Keratinocyte (primary cell): ENCODE results near the gene KLK4. TPM values are rescaled to one million over a fixed set of nuclear protein-coding genes. Genes with fewer than 3 reads are reported as not detected.
A peak's percentile ranks its signal among the peaks of the same experiment; 100 is the strongest.
"Not testable (repeated sequence)": the region's sequence is repeated elsewhere in the genome, so short reads cannot be mapped to it uniquely, and the experiment has no call there.

Experiments
- DNase-seq: peaks from one replicate; pipeline ENCODE4 v3.0.0-alpha.2; 2011; ENCODE audit warnings: low read depth, missing footprints, low spot score
- FAIRE-seq: peaks from 2 replicates; lab custom pipeline; 2011; peaks lifted over from hg19 to GRCh38; lab: Jason Lieb, UNC
- H2AFZ ChIP-seq: 2 replicates; pipeline ENCODE4 v1.6.0; 2012; ENCODE audit warnings: low read length, control low read depth, inconsistent platforms; ENCODE audit not compliant: control insufficient read depth
- H3K27ac ChIP-seq: 2 replicates; pipeline ENCODE4 v1.5.1; 2011; ENCODE audit warnings: low read length; ENCODE audit not compliant: control insufficient read depth, insufficient read depth
- H3K27me3 ChIP-seq: 3 replicates; pipeline ENCODE4 v1.6.0; 2011; ENCODE audit warnings: low read length; ENCODE audit not compliant: control insufficient read depth, insufficient read depth; ENCODE audit errors: extremely low read depth
- H3K36me3 ChIP-seq, 2 experiments: 2 replicates in 1 of 2; 3 replicates in 1 of 2; pipeline ENCODE4 v1.5.1; 2011; ENCODE audit warnings: low read length in 2 of 2, mild to moderate bottlenecking in 1 of 2; ENCODE audit not compliant: control insufficient read depth in 2 of 2, insufficient read depth in 2 of 2; ENCODE audit errors: extremely low read depth in 1 of 2
- H3K4me1 ChIP-seq: 3 replicates; pipeline ENCODE4 v1.5.1; 2011; ENCODE audit warnings: low read length; ENCODE audit not compliant: control insufficient read depth, insufficient read depth; ENCODE audit errors: extremely low read depth
- H3K4me2 ChIP-seq: 3 replicates; pipeline ENCODE4 v1.6.0; 2011; ENCODE audit warnings: low read depth, low read length; ENCODE audit not compliant: control insufficient read depth, insufficient read depth; ENCODE audit errors: extremely low read depth
- H3K4me3 ChIP-seq, 3 experiments: fragments of 200-600 bp in 1 of 3; sonication (generic) in 1 of 3; 2 replicates in 2 of 3; 3 replicates in 1 of 3; pipeline ENCODE4 v1.5.1; 2011 to 2016; ENCODE audit warnings: low read length in 3 of 3, mild to moderate bottlenecking in 3 of 3, control low read depth in 2 of 3, inconsistent platforms in 1 of 3, low read depth in 1 of 3, mixed read lengths in 1 of 3, mixed run types in 1 of 3, moderate library complexity in 1 of 3; ENCODE audit not compliant: control insufficient read depth in 2 of 3, insufficient read depth in 2 of 3; ENCODE audit errors: extremely low read depth in 1 of 3
- H3K79me2 ChIP-seq: 2 replicates; pipeline ENCODE4 v1.6.0; 2012; ENCODE audit warnings: low read length; ENCODE audit not compliant: control insufficient read depth, insufficient read depth
- H3K9ac ChIP-seq: 3 replicates; pipeline ENCODE4 v1.6.0; 2011; ENCODE audit warnings: low read length; ENCODE audit not compliant: control insufficient read depth, insufficient read depth; ENCODE audit errors: extremely low read depth
- H3K9me1 ChIP-seq: 3 replicates; pipeline ENCODE4 v1.6.0; 2011; ENCODE audit warnings: low read length; ENCODE audit not compliant: control insufficient read depth, insufficient read depth; ENCODE audit errors: extremely low read depth
- H3K9me3 ChIP-seq: 2 replicates; pipeline ENCODE4 v1.5.1; 2012; ENCODE audit warnings: low read depth, low read length; ENCODE audit not compliant: control insufficient read depth
- H4K20me1 ChIP-seq: 3 replicates; pipeline ENCODE4 v1.6.0; 2011; ENCODE audit warnings: low read length; ENCODE audit not compliant: control insufficient read depth, insufficient read depth; ENCODE audit errors: extremely low read depth
- CTCF ChIP-seq, 3 experiments: IDR thresholded peaks in 1 of 3; conservative IDR thresholded peaks in 1 of 3; optimal IDR thresholded peaks in 1 of 3; 2 replicates in 2 of 3; 3 replicates in 1 of 3; pipeline versions ENCODE3 to v1.5.1; 2011; ENCODE audit warnings: low read length in 3 of 3, mild to moderate bottlenecking in 3 of 3, moderate library complexity in 2 of 3, control low read depth in 1 of 3, inconsistent platforms in 1 of 3; ENCODE audit not compliant: insufficient read depth in 2 of 3; ENCODE audit errors: extremely low read depth in 1 of 3
- EZH2 ChIP-seq: IDR thresholded peaks from one replicate; pipeline ENCODE4 v1.6.1; 2012; ENCODE audit warnings: inconsistent platforms, mild to moderate bottlenecking, low read length, moderate library complexity
- dilution Hi-C: fragments of 300-500 bp; cut with MboI; formaldehyde crosslinking; loops from one replicate; pipeline ENCODE4 v1.7.0; 2020; ENCODE audit warnings: low sequenced_read_pairs; ENCODE audit not compliant: extremely low pct_ligation_motif_present
- polyA plus RNA-seq, 5 experiments: library from polyadenylated mRNA; depleted of rRNA in 3 of 5; stranded (reverse) in 3 of 5; stranded (forward) in 1 of 5; unstranded in 1 of 5; fragments of >200 nt; gene quantifications; 1 replicate in 1 of 5; 2 replicates in 3 of 5; 3 replicates in 1 of 5; pipeline versions ENCODE4 v1.2.1 to v1.2.3, GENCODE V29; 2011 to 2012; ENCODE audit warnings: missing spikeins in 2 of 5, low read depth in 1 of 5, low replicate concordance in 1 of 5

The KLK4 gene
- polyA plus RNA-seq, 1 donor (not counting 4 experiments of a cell fraction or from before 2014, with no cell fraction given) = not detected

DNA sequence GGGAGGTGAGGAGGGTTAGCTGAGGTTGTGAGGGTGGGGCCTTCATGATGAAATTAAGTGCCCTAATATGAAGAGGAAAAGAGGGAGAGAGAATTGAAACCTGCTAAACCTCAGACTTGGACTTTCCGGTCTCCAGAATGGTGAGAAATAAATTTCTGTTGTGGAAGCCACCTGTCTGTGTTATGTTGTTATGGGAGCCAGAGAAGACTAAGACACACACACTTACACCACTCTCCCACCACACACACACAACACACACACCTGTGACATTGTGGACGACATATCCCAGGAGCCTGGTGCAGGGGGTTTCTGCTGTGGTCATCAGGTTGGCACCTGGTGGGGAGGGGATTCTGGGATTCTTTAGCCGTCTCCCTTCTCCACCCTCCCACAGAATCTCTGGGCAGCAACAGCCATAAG, 14.0 kb downstream of the KLK4 start:
- H3K27me3 ChIP-seq = no peaks in the 10 kb centered on the region
- H3K9ac ChIP-seq = no peak overlapping the region
- no peaks in the 10 kb centered on the region for H3K9me3 ChIP-seq
- dilution Hi-C loops = no loop called here
- no peaks in the 10 kb centered on the region for H3K36me3 ChIP-seq
- H3K9me1 ChIP-seq = no peaks in the 10 kb centered on the region
- H4K20me1 ChIP-seq = no peaks in the 10 kb centered on the region
- H3K27ac ChIP-seq = no peak overlapping the region
- no peaks in the 10 kb centered on the region for H3K79me2 ChIP-seq
- peaks cover 9% of the 10 kb centered on the region for H3K4me1 ChIP-seq
- no peak overlapping the region for H2AFZ ChIP-seq
- DNase-seq = no peak
- no peak for FAIRE-seq
- H3K4me3 ChIP-seq = no peak overlapping the region
- TF ChIP-seq EZH2 (no peak), CTCF (optimal IDR thresholded peaks at IDR 0.05 in 1 of 3, IDR thresholded peaks at IDR 0.05 in 1 of 3, conservative IDR thresholded peaks at IDR 0.05 in 1 of 3; ENCODE audit: extremely low read depth in 1 of 3, insufficient read depth in 2 of 3, low read length in 3 of 3) (no peak)
- H3K4me2 ChIP-seq = no peak overlapping the region

DNA sequence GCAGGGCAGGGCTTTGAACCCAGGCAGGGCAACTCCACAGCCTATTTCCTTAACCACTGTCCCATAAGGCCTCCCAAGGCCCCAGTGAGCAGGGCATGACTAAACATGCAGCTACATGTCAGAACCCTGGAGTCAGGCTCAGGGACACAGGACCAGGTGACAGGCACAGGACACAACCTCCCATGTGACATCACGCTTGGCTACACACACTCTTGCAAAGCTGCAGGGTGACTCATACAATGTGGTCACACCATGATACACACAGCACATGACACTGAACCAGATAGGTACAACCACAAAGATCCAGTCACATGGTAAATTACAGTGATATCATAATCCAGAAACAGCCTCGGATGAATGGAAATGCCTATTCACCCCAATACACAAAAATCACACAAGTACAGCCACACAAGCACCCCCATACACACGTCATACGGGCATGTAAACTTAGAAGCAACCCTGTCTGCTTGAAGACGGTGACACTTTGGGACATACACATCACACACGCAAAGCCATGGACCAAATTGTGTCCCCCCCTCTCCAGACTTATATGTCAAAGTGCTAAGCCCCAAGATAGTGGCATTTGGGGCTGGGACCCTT, 14.5 kb downstream of the KLK4 start:
- Histone ChIP-seq H4K20me1 (no peaks in the 10 kb centered on the region), H2AFZ (no peak overlapping the region), H3K9ac (no peak overlapping the region), H3K4me3 (no peak overlapping the region), H3K27ac (no peak overlapping the region), H3K79me2 (no peaks in the 10 kb centered on the region), H3K4me2 (no peak overlapping the region), H3K9me1 (no peaks in the 10 kb centered on the region), H3K36me3 (no peaks in the 10 kb centered on the region), H3K27me3 (no peaks in the 10 kb centered on the region), H3K4me1 (peaks cover 9% of the 10 kb centered on the region), H3K9me3 (no peaks in the 10 kb centered on the region)
- dilution Hi-C loops = no loop called here
- DNase-seq (peak; percentile 97), FAIRE-seq (peak; percentile 84)
- no peak for TF ChIP-seq CTCF (optimal IDR thresholded peaks at IDR 0.05 in 1 of 3, IDR thresholded peaks at IDR 0.05 in 1 of 3, conservative IDR thresholded peaks at IDR 0.05 in 1 of 3; ENCODE audit: extremely low read depth in 1 of 3, insufficient read depth in 2 of 3, low read length in 3 of 3)
- TF ChIP-seq EZH2 = no peak

GRCh38 chr19:50896089-50896590, 15.1 kb downstream of the KLK4 start:
- H3K79me2 ChIP-seq, H3K27me3 ChIP-seq, H4K20me1 ChIP-seq, H3K9ac ChIP-seq, DNase-seq, FAIRE-seq, H3K4me3 ChIP-seq, H3K9me1 ChIP-seq, H3K4me1 ChIP-seq, dilution Hi-C loops, H3K9me3 ChIP-seq, H2AFZ ChIP-seq, H3K36me3 ChIP-seq, H3K27ac ChIP-seq, H3K4me2 ChIP-seq: not testable (repeated sequence)
